ENCODE data around the gene SHB.

The SHB gene

DNA sequence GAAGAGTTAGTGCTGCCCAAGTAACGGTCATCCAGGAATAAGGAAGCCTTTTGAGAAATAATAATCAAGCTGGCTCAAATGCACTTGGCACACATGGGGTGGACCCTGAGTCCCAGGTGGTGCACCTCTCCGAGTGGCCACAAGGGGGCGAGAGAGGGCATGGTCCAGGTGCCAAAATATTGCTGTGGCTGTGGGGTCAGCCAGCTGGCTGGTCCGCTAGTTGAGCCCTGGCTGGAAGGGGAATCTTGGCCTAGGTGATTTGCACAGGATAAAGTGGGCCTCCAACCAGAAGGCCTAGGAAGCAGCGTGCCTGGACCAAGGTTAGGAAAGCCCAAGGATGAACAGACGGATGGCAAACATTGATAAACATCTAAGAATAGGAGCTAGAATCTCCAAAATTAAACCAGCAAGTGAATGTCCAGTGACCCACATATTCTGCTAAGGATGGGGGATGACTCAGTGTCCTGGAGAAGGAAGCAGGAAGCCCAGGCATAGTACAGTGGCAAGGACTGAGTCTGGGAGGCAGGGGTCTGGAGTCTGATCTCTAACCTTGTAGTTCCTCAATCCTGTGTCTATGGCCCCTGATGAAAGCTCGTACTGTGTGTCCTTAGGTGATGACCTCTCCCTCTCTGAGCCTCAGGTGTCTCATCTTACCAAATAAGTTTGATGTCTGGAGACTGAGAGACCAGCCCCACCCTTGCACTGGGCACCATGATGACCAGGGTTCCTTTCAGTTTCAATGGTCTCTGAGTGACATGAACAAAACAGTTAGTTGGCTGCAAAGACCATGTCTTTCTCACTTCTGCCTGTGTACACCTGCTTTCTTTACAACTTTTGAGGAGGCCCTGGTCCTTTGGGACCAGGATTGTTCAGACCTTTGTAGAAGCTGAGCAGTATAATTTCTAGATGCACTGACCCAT is 19.2 kb upstream of the SHB start:
- no peak for DNase-seq (ENCODE audit: low read depth)

DNA sequence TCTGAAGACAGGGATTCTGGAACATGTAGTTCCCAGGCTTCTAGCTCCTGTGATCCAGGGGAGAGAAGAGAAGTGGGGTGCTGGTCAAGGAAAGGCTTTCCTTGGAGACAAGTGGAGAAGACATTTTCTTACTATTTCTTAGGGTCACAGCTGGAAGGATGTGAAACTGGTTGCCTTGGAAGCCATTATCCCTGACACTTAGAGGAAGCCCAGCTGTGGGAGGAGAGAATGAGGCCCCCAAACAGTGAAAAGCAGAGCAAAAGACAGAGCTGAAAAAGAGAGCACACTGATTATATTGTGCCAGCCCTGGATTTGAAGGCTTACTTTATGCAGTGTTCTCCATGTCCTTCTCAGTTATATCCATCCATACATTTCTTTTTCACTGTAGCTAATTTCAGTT is 17.5 kb upstream of the SHB start:
- DNase-seq (ENCODE audit: low read depth) = no peak

DNA sequence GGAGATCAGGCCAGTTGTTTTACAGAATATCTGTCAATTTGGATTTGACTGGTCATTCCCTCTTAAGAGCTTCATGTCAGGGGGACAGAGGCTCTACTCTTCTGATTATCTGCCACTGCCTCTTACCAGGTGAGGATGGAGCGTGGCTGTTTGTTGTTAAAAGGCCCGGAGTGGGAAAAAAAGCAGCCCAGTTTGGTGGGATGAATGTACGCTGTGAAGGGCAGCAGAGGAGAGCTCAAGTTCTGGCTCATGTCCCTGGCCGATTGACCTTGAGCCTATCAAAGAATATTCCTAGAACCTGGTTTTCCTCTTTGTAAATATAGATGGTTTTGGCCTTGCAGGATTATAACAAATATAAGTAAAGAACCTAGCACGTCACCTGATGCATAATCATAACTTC is 16.3 kb upstream of the SHB start:
- no peak for DNase-seq (ENCODE audit: low read depth)

DNA sequence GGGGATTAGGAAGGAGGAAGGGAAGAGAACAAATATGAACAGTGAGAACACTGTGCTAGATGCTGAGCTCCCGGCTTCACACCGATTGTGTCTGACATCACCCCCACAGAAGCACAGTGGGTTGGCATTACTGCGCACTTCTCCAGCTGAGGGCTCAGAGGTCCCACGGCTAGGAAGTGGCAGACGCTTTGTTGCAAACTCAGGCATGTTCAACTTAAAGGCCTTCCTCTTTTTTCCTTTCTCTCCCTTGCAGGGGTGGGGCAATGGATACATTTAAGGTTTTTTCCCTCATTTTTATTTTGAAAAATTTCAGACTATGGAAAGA is 15.5 kb upstream of the SHB start:
- no peak for DNase-seq (ENCODE audit: low read depth)

DNA sequence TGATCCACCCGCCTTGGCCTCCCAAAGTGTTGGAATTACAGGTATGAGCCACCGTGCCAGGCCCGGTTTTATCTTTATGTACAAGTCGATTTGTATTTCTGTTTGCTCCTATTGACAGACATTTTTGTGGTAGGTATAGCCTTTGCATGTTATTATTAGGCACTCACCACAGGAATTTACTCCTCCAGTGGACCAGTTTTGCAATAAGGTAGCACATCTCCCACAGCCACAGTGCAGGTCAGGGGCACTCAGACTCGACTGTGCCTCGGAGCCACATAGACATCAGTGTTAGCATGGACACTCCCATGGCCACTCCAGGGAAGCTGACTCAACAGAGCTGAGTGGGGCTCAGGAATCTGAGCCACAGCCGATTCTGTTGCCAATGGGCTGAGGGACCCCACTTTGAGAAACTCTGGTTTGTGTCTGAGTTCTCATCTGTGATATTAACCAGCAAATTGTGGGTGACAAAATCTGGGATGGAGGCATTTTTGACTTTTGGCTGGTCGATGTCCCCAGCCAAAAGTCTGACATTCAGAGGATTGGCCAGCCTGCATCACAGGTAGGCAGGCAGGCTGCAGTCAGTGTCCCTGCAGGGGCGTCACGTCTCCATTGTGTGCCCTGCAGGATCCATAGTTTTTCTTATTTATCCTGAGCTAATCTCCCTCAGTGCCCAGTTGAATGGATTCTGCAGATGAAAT is 15.0 kb upstream of the SHB start:
- no peak for DNase-seq (ENCODE audit: low read depth)

DNA sequence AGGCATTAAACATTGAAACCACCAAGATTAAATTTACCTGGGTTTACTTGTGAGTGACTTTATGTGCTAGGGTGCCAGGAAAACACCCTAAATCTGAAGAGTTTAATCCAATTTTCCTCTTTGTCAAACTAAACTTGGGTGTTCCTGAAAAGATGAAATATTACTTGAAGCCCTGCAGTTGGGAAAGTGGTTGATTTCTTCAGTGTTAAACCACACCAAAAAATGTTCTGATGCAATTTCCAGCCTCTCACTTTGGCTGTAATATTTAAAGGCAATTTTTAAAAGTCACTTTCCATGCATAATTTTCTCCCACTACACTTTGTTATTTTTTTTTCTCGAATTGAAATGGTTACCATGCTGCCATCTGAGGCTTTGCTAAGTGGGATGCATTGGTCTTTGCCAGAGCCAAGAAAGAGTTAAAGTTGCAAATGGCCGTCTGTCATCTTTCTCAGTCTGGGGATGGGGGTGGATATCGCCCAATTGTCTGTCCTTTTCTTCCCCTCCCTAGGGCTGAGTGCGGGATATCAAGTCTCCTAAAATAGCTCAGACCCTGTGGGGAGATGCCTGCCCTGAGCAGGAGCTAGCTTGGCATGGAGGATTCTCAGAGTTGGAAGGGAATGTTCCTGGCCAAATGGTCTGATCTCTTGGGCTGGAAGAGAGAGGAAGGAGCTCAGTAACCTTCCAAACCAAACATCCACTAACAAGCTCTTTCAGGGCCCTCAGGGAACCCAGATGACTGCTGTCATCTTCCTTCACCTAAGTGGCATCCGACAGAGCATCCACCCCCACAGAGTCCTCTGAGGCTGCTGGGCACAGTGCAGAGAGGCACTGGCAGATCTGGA is 13.6 kb upstream of the SHB start:
- no peak for DNase-seq (ENCODE audit: low read depth)

DNA sequence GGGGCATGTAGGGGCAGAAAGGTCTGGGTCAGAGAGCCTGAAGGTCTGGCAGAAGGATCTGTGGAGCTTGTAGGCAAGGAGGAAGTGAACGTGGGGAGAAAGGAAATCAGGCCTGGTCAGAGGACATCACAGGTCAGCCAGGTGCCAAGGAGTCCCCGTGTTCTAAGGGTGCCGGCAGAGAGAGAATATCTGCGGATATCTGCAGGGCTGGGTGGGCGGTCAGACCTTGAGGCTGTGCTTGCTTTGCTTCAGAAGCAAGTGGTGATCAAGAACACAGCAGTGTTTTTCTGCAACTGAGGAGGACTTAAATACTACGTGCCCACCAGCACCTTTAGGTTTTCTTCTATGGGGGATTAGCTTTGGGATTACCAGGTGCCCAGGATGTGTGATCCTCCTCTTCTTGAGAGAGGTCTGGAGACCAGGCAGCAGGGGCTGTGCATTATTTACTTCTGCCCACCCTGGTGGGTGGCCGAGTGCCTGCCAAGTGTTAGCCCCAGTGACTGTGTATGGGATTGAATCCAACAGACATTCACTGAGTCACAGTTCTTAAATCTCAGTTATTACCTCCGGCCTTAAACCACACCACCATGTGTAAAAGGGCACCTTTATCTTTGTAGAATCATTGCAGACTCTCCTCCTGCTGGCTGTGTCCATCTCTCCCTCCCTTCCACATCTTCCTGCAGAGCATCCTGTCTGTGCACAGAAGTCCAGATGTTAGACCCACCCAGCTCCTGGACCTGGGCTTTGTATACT is 12.5 kb upstream of the SHB start:
- DNase-seq (ENCODE audit: low read depth) = no peak

DNA sequence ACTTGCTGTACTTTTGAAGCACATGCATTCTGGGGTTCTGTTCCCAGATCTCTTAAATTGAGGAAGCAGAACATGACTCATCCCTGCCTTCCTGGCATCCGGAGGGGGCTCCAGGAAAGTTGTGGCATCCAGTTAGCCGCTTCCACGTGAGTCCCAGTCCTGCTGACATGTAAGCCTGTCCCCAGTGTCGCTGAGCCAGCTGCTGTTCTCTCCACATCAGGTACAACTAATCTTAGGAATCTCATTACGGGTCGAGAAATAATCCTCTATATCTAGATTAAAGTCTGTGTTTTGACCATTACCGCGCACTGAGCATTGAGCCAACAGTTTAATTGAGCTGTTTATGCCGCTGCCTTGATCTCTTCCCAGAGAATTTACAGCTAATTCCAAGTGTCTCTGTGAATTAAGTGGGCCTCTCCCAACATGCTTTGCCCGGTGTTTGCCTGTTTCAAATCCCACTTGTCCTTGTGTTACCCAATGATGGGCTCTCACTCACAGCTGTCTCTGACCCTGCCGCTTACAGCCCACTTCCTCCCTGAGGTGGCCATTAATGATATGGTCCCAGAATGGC is 10.5 kb upstream of the SHB start:
- DNase-seq (ENCODE audit: low read depth) = no peak

DNA sequence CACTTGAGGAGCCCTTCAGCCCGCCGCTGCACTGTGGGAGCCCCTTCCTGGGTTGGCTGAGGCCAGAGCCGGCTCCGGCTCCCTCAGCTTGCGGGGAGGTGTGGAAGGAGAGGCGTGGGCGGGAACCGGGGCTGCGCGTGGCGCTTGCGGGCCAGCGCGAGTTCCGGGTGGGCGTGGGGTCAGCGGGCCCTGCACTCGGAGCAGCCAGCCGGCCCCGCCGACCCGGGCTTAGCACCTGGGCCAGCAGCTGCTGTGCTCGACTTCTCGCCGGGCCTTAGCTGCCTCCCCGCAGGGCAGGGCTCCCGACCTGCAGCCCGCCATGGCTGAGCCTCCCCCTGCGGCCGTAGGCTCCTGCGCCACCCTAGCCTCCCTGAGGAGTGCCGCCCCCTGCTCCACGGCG is 6.2 kb upstream of the SHB start:
- DNase-seq (ENCODE audit: low read depth) = no peak

DNA sequence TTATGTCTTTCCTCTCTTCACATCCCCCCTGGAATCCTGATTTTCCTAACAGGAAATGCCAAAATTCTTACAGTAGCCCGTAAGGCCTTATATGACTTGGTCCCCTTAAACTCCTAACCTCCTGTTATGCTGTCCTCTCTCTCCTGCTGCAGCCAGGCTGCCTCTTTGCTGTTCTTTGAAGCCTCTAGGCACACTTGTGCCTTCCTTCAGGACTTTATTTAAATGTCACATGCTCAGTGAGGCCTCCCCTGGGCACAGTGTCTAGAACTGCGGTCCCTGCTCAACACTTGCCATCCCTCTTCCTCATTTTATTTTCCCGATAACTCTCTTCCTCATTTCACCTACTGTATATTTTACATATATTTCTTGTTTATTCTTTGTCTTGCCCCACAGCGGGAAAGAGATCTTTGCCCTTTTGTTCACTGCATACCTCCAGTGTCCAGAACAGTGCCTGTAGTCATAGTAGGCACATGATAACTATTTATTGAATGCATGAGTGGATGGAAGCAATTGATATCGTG is 5.5 kb upstream of the SHB start:
- no peak for DNase-seq (ENCODE audit: low read depth)

DNA sequence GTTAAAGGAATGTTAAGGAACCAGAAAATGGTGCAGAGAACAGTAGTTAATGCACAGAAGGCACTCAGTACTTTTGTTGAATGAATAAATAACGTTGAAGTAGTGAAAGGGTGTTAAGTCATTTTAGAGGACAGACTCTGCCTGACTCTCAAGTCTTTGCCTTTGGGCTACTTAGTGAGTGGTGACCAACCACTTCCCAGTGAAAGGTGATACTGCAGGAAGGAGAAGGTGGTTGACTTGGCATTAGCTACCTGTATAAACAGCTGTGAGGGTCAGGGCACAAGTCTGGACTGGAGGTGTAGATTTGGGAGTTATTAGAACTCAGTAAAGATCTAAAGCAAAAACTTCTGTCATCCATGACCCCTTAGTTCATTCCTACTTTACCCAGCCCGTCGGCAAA is 4.9 kb upstream of the SHB start:
- no peak for DNase-seq (ENCODE audit: low read depth)

DNA sequence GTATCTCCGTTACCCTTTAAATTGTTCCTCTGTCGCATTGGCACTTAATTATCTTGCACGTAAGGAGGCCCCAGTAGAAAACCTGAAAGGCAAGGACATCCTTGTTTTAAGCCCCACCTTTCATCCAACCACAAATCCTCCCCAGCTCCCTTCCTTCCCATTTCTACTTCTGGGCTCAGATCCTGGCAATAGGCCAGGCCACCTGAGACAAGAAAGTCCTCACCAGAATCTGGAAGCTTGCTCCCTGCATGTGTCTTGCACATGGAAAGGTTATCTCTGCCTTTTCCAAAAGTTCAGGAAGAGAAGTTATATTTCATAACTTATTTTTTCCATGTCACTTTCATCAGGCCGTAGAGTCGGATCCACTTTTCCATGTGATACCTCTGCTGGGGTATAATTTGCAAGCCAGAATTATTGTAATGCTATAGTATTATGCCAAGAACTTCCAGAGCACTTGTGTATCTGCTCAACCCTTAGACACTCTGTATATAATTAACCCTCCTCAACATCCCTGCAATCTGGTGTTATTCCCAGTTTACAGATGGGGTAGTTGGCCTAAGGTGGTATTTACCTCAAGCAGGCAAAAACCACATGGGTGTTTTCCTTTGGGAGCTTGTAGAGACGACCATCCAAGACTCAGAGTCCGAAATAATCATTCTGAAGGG is 2.6 kb upstream of the SHB start:
- no peak for DNase-seq (ENCODE audit: low read depth)

DNA sequence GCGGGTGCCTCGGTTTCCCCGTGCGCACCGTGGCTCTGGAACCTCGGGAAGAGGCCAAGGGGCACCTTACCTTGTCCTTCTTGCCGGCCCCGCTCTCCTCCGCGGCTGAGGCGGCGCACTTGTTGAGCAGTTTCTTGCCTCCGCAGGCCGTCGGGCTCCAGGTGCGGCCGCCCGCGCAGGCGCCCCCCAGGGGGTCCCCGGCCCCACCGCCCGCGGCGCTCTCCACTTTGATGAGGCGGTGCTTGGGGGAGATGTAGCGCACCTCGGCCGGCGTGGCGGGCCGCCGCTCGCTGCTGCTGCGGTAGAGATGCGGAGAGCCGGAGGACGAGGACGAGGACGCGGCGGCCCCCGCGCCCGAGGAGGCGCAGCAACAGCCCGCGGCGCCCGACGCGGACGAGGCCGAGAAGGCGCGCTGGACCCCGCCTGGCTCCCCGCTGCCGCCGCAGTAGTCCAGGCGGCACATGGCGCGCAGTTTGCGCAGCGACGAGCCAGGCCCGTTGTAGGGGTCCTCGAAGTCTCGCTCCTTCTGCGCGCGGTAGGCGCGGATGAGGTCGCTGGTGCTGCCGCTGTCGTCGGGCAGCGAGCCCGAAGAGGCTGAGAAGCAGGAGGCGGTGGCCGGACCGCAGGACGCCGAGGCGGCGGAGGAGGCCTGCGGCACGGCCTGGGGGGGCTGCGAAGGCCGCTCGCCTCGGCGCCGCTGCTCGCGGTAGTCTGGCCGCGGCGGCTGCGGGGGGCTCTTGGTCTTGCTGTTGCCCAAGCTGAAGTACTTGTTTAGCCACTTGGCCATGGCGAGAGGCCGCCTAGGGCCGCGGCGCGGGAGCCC is 957 bp downstream of the SHB start:
- DNase-seq (ENCODE audit: low read depth) = no peak

DNA sequence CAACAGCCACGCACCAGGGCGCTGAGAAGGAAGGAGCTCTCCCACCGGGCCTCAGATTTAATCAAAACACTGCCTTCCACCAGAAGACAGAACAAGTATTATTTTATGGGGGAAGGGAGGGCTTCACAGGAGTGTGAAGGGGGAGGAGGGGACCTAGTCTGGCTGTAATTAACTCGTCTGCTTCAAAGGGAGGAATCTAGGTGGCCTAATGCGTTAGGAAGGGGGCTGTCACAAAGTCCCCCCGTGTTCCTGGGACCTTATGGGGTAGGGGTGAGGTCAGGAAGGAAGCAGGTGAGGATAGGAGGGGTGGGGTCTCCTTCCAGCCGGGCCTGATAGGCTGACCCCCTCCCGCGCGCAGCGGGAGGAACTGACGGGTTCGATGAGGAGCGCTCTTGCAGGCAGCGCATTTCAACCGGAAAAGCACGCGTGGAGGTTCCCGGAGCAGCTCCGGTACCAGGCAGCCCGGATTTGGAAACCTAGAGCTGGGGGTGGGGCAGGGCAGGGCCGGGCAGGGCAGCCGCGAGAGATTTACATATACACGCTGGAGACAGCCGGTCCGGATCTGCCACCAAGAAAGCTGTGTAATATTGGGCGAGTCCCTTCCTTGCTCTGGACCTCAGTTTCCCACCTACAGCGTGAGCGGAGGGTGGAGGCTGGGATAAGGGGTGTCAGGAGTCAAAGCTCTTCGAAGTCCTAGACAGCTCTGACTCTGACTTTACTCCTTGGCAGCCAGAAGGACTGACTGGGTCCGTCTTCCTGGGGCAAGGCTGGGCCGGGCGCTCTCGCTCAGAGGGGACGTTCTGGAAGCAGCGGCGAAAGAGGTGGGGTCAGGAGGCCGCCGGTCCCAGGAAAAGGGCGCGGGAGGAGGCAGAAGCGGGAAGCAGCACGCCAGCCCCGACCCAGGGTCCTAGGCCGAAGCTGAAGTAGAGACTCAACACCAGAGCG is 1.8 kb downstream of the SHB start:
- no peak for DNase-seq (ENCODE audit: low read depth)

DNA sequence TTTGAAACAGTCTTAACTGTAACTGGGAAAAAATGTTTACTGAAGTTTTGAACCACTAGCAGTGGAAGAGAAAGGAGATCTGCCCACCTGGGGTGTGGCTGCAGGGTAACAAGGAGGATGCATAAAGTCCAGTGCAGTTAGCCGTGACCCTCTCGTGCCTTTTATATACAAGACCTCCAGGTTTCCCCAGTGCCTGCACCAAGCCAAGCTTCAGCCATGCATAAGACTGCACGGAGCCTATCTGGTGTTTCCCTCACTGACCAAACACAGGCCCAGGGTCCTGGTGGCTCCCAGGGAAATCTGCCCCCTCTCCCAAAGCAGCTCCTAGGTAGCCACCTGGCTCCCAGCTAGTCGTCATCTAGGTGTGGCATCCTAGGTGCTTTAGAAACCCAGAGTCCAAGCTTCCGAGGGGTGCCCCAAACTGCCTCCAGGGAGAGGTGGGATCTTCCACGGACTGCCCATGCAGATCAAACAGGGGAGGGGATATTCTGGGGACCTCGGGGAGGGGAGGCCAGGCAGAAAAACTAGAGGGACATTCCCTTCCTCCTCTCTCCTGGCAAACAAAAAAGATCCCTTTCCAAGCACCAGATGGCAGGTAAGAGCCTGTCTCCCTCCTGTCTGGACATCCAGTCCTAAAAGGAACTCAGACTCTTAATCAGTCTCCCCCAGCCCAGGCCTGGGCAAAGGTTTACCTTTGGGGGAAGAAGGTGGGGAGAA is 2.7 kb downstream of the SHB start:
- DNase-seq (ENCODE audit: low read depth) = no peak

DNA sequence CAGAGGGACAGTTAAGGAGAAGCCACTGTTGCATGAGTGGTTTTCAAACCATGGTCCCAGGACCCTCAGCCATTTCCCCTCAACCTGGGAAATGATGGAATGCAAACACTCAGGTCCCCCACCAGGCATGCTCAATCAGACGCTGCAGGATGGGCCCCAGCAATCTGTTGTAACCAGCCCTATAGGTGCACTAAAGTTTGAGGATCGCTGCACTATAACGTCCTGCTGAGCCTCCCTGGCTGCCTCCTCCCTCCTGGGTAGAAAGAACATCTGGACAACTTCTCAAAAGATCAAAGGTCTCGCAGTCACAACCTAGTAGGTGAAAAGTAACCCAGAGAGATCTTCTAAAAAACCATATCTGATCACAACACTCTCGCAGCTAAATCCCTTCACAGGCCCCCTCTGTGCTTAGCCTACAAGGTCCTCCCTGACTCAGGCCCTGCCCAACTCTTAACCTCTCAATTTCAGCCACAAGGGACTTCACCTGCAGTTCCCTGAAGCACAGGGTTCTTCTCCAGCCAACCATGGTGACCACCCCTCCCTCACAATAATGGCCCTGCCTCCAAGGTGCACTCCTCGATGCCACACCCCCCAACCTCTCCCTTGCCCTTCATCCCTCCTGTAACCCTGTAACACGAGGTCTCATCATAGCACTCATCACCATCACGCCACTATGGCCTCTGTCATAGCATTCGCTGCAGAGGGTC is 3.5 kb downstream of the SHB start:
- DNase-seq (ENCODE audit: low read depth) = no peak

DNA sequence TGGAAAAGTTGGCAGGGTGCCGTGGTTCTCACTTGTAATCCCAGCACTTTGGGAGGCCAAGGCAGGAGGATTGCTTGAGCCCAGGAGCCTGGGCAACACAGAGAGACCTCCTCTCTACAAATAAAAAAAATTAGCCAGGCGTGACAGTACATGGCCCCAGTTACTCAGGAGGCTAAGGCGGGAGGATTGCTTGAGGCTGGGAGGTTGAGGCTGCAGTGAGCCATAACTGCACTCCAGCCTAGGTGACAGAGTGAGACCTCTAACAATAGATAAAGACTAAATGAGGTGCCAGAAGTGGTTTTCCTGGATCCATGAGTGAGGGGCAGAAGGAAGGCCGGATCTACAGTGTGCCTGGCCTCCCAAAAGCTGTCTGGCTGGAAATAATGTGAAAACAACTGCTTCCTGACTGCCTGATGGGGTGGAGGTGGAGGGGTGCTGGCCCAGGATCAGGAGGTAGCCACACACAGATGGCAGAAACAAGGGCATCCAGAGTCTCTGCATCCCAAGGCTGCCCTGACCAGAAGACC is 4.1 kb downstream of the SHB start:
- no peak for DNase-seq (ENCODE audit: low read depth)

Data from fibroblast of the conjunctiva (primary cell).